Endothelial cell of umbilical vein (primary cell): ENCODE results near the gene QRFP. TPM values are rescaled to one million over a fixed set of nuclear protein-coding genes. Genes with fewer than 3 reads are reported as not detected.

Source experiments
- BruUV-seq: library from RNA; stranded (reverse); fragments of 400-500 nt; replicated peaks from 2 replicates; lab custom pipeline; 2021; lab: Mats Ljungman, UMichigan
- CTCF ChIA-PET: fragments of 300-600, 350-600 bp; sonication (Branson Sonifier 250); formaldehyde crosslinking; loops from one replicate; lab custom pipeline; 2021; ENCODE audit warnings: antibody characterized with exemption, inconsistent platforms; lab: Charles Lee
- POLR2A ChIA-PET: fragments of 300-600, 350-600 bp; sonication (Branson Sonifier 250); formaldehyde crosslinking; loops from one replicate; lab custom pipeline; 2021; ENCODE audit warnings: antibody characterized with exemption, inconsistent platforms; lab: Charles Lee
- DNase-seq: peaks from one replicate; pipeline ENCODE4 v3.0.0-alpha.2; 2011; ENCODE audit warnings: low read depth, low spot score
- FAIRE-seq: peaks from 2 replicates; lab custom pipeline; 2011; peaks lifted over from hg19 to GRCh38; lab: Jason Lieb, UNC
- H2AFZ ChIP-seq: 2 replicates; pipeline ENCODE4 v1.6.0; 2012; ENCODE audit warnings: low read depth, low read length, control low read depth, inconsistent platforms
- H3K27ac ChIP-seq: 2 replicates; pipeline ENCODE4 v1.5.1; 2011; ENCODE audit warnings: low read depth, mild to moderate bottlenecking, control low read depth, low read length, moderate library complexity; ENCODE audit not compliant: insufficient read depth
- H3K27me3 ChIP-seq, 2 experiments: 2 replicates each; pipeline versions ENCODE4 v1.6.0 to v1.6.1; 2011; ENCODE audit warnings: low read length in 2 of 2, mixed read lengths in 1 of 2; ENCODE audit not compliant: control insufficient read depth in 2 of 2, insufficient read depth in 2 of 2
- H3K36me3 ChIP-seq, 2 experiments: 2 replicates in 1 of 2; 3 replicates in 1 of 2; pipeline ENCODE4 v1.5.1; 2011; ENCODE audit warnings: low read length in 2 of 2, mild to moderate bottlenecking in 1 of 2, moderate library complexity in 1 of 2; ENCODE audit not compliant: control insufficient read depth in 2 of 2, insufficient read depth in 2 of 2; ENCODE audit errors: extremely low read depth in 1 of 2
- H3K4me1 ChIP-seq: 3 replicates; pipeline ENCODE4 v1.5.1; 2011; ENCODE audit warnings: mild to moderate bottlenecking, low read length; ENCODE audit not compliant: control insufficient read depth, insufficient read depth; ENCODE audit errors: extremely low read depth
- H3K4me2 ChIP-seq: 2 replicates; pipeline ENCODE4 v1.6.1; 2011; ENCODE audit warnings: low read length, control low read depth, mixed read lengths; ENCODE audit not compliant: insufficient read depth
- H3K4me3 ChIP-seq, 3 experiments: fragments of 200-600 bp in 1 of 3; sonication (generic), shearing (Covaris generic) in 1 of 3; replicated peaks in 1 of 3; 2 replicates each; pipeline ENCODE4 v1.5.1; 2011 to 2016; ENCODE audit warnings: control low read depth in 3 of 3, low read length in 3 of 3, mild to moderate bottlenecking in 2 of 3, inconsistent platforms in 1 of 3, low read depth in 1 of 3, moderate library complexity in 1 of 3; ENCODE audit not compliant: insufficient read depth in 1 of 3
- H3K79me2 ChIP-seq: 2 replicates; pipeline ENCODE4 v1.6.0; 2012; ENCODE audit warnings: low read length, inconsistent platforms; ENCODE audit not compliant: control insufficient read depth, insufficient read depth
- H3K9ac ChIP-seq: replicated peaks from 2 replicates; pipeline ENCODE3; 2011; ENCODE audit warnings: low read length, control low read depth; ENCODE audit not compliant: insufficient read depth; ENCODE audit errors: extremely low read depth
- H3K9me1 ChIP-seq: replicated peaks from 3 replicates; pipeline ENCODE4 v1.6.0; 2011; ENCODE audit warnings: mild to moderate bottlenecking, low read length; ENCODE audit not compliant: control insufficient read depth, insufficient read depth; ENCODE audit errors: extremely low read depth
- H3K9me3 ChIP-seq: replicated peaks from 2 replicates; pipeline ENCODE4 v1.5.1; 2012; ENCODE audit warnings: low read length, inconsistent platforms; ENCODE audit not compliant: control insufficient read depth, insufficient read depth
- H4K20me1 ChIP-seq: replicated peaks from 2 replicates; pipeline ENCODE3; 2011; ENCODE audit warnings: mild to moderate bottlenecking, low read length; ENCODE audit not compliant: control insufficient read depth, insufficient read depth; ENCODE audit errors: extremely low read depth
- EZH2 ChIP-seq: IDR thresholded peaks from 2 replicates; pipeline ENCODE4 v1.6.1; 2012; ENCODE audit warnings: borderline replicate concordance, low read depth, mild to moderate bottlenecking, moderate library complexity, low read length, inconsistent platforms; ENCODE audit not compliant: severe bottlenecking
- FOS ChIP-seq: IDR thresholded peaks from 2 replicates; pipeline ENCODE4 v1.6.1; 2011; ENCODE audit warnings: mild to moderate bottlenecking, low read length, moderate library complexity, borderline replicate concordance; ENCODE audit not compliant: insufficient read depth
- GATA2 ChIP-seq: IDR thresholded peaks from 2 replicates; pipeline ENCODE4 v1.7.0; 2011; ENCODE audit warnings: low read depth, mild to moderate bottlenecking, moderate library complexity, mixed read lengths, low read length; ENCODE audit not compliant: insufficient read length, insufficient read depth
- JUN ChIP-seq: IDR thresholded peaks from 2 replicates; pipeline ENCODE4 v1.6.1; 2011; ENCODE audit warnings: borderline replicate concordance, low read depth; ENCODE audit not compliant: insufficient read length, insufficient read depth
- MYC ChIP-seq: IDR thresholded peaks from one replicate; pipeline ENCODE4 v1.6.1; 2011; ENCODE audit warnings: mild to moderate bottlenecking, low read depth, low read length
- POLR2A ChIP-seq: IDR thresholded peaks from 2 replicates; pipeline ENCODE4 v1.6.1; 2012; ENCODE audit warnings: low read depth, mild to moderate bottlenecking, control low read depth, low read length
- POLR2AphosphoS5 ChIP-seq: IDR thresholded peaks from 2 replicates; pipeline ENCODE4 v1.6.1; 2012; ENCODE audit warnings: low read depth, mild to moderate bottlenecking, control low read depth, low read length, moderate library complexity; ENCODE audit not compliant: insufficient read depth
- dilution Hi-C: fragments of 300-500 bp; cut with MboI; formaldehyde crosslinking; loops from one replicate; pipeline ENCODE4 v1.15.0; 2019; ENCODE audit warnings: low sequenced_read_pairs; ENCODE audit not compliant: extremely low pct_ligation_motif_present
- intact Hi-C: fragments of 100-400 bp; cut with micrococcal nuclease; formaldehyde crosslinking; loops from one replicate; pipeline ENCODE4 v1.10.0; 2022
- polyA plus RNA-seq, 4 experiments: library from polyadenylated mRNA; depleted of rRNA in 3 of 4; stranded (reverse) in 3 of 4; unstranded in 1 of 4; fragments of >200 nt; gene quantifications; 2 replicates each; pipeline versions ENCODE4 v1.2.1 to v1.2.3, GENCODE V29; 2011 to 2012; ENCODE audit warnings: missing spikeins in 1 of 4
- total RNA-seq: library from RNA; stranded (reverse); gene quantifications from 2 replicates; pipeline ENCODE4 v1.2.3, GENCODE V29; 2021
- TF ChIP-seq, protein P1 (sequence below), 2 donors: IDR thresholded peaks; 1 replicate in 1 of 2; 2 replicates in 1 of 2; pipeline ENCODE4 v1.5.1; 2011; ENCODE audit warnings: low read length in 2 of 2, mild to moderate bottlenecking in 2 of 2, moderate library complexity in 2 of 2, control low read depth in 1 of 2, inconsistent platforms in 1 of 2, low read depth in 1 of 2; ENCODE audit not compliant: insufficient read depth in 1 of 2; ENCODE audit errors: extremely low read depth in 1 of 2
- TF ChIP-seq, protein P2 (sequence below): IDR thresholded peaks from 2 replicates; pipeline ENCODE4 v1.6.1; 2011; ENCODE audit not compliant: insufficient read depth, insufficient read length

Gene QRFP
- total and polyA plus RNA-seq, 2 donors (not counting 3 experiments of a cell fraction or from before 2014, with no cell fraction given): not detected

DNA sequence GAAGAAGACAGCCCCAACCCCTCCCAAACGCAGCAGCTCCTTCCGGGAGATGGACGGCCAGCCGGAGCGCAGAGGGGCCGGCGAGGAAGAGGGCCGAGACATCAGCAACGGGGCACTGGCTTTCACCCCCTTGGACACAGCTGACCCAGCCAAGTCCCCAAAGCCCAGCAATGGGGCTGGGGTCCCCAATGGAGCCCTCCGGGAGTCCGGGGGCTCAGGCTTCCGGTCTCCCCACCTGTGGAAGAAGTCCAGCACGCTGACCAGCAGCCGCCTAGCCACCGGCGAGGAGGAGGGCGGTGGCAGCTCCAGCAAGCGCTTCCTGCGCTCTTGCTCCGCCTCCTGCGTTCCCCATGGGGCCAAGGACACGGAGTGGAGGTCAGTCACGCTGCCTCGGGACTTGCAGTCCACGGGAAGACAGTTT is 12.5 kb downstream of the QRFP start:
- H3K79me2 ChIP-seq: peaks cover 3% of the 10 kb centered on the region
- CTCF ChIA-PET: interaction anchor here (1.9 to 3.3 kb wide), 2 partner anchors 162 kb away, joined by 8 to 14 read pairs; no protein-coding TSS in a partner anchor
- no TSS peak for BruUV-seq

More for the DNA sequence above, 12.5 kb downstream of the QRFP start:
- Histone ChIP-seq H4K20me1 (no peaks in the 10 kb centered on the region), H3K4me1 (no peaks in the 10 kb centered on the region), H3K36me3 (peaks cover 52 to 79% of the 10 kb centered on the region in 2 experiments), H2AFZ (no peak overlapping the region), H3K9ac (no peak overlapping the region), H3K27me3 (no peaks in the 10 kb centered on the region), H3K27ac (no peak overlapping the region), H3K4me3 (no peak overlapping the region), H3K9me1 (no peaks in the 10 kb centered on the region), H3K9me3 (no peaks in the 10 kb centered on the region), H3K4me2 (no peak overlapping the region)
- DNase-seq (no peak), FAIRE-seq (no peak)
- TF ChIP-seq, protein P1, sequence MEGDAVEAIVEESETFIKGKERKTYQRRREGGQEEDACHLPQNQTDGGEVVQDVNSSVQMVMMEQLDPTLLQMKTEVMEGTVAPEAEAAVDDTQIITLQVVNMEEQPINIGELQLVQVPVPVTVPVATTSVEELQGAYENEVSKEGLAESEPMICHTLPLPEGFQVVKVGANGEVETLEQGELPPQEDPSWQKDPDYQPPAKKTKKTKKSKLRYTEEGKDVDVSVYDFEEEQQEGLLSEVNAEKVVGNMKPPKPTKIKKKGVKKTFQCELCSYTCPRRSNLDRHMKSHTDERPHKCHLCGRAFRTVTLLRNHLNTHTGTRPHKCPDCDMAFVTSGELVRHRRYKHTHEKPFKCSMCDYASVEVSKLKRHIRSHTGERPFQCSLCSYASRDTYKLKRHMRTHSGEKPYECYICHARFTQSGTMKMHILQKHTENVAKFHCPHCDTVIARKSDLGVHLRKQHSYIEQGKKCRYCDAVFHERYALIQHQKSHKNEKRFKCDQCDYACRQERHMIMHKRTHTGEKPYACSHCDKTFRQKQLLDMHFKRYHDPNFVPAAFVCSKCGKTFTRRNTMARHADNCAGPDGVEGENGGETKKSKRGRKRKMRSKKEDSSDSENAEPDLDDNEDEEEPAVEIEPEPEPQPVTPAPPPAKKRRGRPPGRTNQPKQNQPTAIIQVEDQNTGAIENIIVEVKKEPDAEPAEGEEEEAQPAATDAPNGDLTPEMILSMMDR (IDR thresholded peaks at IDR 0.05; ENCODE audit: extremely low read depth in 1 of 2, insufficient read depth in 1 of 2, low read depth in 1 of 2, low read length in 2 of 2): no peak
- TF ChIP-seq, protein P2, sequence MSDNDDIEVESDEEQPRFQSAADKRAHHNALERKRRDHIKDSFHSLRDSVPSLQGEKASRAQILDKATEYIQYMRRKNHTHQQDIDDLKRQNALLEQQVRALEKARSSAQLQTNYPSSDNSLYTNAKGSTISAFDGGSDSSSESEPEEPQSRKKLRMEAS: no peak
- no peak for TF ChIP-seq MYC
- no peak for TF ChIP-seq JUN
- TF ChIP-seq EZH2: no peak
- no peak for TF ChIP-seq FOS
- no peak for TF ChIP-seq POLR2AphosphoS5
- TF ChIP-seq POLR2A: no peak
- TF ChIP-seq GATA2: no peak
- POLR2A ChIA-PET: no interaction called here
- intact Hi-C loops (no loop called here), dilution Hi-C loops (no loop called here)
